HG03103 (cell line): Measurements from ENCODE around the gene RUNX2.
"Not testable (repeated sequence)": the region's sequence is repeated elsewhere in the genome, so short reads cannot be mapped to it uniquely, and the experiment has no call there.

Source experiments
- ATAC-seq: cut with Tn5 transposase; IDR thresholded peaks from one replicate; pipeline ENCODE4 v1.9.1; 2021; ENCODE audit warnings: low read depth; ENCODE audit not compliant: unreplicated experiment

Gene RUNX2

DNA sequence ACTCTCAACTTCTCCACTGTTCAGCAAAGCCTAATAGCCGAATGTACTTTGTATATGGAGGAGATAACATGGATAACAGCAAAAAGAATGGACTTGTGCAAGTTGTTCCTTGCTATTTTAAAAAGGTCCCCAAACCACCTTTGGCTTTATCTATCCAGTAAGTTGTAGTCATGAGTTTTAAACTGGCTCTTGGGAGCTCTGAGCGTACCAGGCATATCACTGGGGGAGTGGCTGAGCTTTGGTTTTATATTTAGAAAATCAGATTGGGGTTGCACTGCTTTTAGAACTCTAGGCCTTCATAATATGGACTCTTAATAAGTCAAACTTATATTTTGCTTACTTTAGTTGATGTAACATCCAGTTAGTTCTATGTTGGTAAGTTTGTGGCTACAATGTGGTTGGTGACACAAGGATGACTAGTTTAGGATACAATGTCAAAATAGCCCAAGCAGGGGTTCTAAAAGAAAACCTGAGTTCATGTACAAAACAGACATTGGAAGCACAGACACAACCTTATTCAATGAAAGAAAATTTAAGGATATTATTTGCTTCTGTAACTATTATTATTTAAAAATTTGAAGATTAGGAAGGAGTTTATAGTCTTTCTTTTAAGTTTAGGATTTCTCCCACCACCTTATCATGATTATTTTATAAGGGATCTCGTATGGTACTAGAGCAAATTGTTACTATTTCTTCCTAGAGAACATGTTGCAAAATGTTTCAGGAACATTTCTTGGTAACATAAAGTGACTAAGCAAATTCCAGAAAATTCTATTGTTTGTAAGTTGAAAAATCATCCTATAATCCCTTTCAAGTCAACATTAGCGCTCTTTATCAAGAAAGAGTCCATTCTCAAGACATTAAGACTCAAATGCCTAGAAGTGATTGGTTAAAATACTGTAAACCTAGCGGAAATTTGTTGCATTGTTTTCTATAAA is 215.4 kb downstream of the RUNX2 start:
- ATAC-seq, result no peak

DNA sequence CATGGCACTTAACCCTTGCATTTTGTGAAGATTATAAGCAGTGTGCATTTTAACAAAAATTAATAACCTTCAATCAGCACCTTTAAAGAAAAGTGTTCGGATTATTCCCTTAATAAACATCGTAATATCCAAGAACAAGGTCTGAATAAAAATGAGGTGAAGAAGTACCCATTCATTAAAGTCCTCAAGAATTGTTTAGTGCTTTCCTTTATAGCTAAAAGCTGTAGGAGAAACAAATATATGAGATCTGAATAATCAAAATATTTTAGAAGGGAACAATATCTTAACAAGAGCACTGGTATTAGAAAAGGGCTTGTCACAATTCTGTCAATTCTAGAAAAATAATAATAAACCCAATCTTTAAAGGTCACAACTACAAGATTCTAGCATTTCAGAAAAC is 217.3 kb downstream of the RUNX2 start:
- ATAC-seq, result no peak

DNA sequence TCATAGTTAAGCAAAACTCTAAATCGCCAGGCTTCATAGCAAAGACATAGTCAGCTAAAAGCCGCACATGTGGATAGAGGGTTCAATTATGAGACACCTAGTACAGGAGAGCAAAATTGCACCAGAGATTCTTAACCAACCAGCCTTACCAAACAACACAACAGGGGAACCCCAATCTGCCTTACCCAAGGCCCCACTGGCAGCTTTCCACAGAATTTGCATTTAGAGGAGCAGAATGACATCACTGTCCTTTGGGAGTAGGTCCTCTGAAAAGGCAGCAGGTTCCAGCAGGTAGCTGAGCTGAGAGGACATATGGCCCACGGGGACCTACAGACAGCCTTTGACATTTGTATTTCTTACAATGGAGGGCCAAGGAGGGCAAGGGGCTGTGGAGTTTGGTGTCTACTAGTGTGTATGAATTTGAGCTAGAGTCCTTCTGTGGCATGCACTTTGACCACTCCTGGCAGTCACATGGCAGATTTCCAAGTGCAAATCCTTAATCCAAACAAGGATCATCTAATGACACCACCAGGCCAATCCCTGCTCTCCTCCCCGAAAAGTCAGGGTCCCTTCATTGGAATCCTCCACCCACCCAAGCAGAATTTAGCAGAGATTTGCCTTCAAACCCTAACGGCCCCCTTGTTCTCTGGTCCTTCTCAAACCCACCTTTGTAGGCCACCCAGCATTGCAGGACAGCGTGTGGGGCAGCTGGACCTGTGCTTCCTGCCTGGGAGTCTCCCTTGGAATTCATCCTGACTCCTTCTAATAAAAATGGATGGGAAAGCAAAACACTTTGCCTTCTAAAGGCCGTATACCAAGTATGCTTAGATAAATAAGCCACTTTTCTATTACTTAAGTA is 220.8 kb downstream of the RUNX2 start:
- peak; percentile 62 for ATAC-seq

DNA sequence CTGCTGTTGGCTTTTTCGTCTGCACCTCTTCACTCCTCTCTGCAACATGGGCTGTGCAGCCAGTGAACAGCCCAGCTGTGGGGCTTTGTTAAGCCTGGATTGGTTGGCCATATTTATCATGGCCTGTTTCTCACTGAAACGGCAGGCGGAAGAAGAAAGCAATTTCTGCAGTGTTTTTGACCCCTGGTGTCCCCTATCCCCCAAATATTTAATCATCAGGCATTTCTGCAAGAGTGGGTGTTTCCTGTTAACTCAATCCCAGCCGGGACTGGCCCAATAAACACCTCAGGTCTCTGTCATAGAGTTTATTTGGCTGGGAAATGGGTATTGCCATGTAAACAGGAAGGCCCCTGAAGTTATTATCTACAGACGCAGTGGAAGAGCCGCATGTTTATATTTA is 224.4 kb downstream of the RUNX2 start:
- ATAC-seq, result no peak

DNA sequence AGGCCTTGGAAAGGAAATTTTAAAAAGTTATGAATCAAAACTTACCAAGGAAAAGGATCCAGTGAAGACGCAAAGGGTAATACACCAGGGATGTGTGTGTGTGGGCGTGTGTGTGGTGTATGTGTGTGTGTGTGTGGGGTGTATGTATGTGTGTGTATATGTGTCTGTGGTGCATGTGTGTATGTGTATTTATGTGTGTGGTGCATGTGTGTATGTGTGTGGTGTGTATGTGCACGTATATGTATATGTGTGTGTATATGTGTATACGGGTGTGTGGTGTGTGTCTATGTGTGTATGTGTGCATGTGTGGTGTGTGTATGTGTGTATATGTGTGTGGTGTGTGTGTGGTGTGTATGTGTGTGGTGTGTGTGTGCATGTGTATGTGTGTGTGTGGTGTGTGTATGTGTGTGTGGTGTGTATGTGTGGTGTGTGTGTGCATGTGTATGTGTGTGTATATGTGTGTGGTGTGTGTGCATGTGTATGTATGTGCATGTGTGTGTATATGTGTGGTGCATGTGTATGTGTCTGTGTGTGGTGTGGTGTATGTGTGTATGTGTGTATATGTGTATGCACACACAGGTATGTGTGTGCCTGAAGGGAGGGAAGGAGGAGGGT is 225.7 kb downstream of the RUNX2 start:
- ATAC-seq, result no peak

DNA sequence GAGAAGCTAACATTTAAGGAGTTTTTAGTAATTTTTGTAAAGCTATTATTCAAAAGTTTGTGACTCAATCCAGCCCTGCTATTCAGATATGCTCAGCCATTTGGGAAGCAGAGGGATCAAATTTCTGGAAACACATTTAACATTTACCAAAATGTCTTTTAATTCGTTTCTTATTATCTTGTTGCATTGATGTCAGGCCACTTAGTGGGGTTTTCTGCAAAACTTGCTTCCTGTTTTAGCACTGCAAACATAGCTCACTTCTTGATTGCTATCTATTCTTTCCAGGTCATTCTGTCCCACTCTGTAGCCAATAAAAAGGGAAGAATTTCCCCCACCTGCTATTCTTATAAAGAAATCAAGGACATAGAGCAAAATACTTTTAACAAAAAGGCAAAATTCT is 226.5 kb downstream of the RUNX2 start:
- no peak for ATAC-seq

DNA sequence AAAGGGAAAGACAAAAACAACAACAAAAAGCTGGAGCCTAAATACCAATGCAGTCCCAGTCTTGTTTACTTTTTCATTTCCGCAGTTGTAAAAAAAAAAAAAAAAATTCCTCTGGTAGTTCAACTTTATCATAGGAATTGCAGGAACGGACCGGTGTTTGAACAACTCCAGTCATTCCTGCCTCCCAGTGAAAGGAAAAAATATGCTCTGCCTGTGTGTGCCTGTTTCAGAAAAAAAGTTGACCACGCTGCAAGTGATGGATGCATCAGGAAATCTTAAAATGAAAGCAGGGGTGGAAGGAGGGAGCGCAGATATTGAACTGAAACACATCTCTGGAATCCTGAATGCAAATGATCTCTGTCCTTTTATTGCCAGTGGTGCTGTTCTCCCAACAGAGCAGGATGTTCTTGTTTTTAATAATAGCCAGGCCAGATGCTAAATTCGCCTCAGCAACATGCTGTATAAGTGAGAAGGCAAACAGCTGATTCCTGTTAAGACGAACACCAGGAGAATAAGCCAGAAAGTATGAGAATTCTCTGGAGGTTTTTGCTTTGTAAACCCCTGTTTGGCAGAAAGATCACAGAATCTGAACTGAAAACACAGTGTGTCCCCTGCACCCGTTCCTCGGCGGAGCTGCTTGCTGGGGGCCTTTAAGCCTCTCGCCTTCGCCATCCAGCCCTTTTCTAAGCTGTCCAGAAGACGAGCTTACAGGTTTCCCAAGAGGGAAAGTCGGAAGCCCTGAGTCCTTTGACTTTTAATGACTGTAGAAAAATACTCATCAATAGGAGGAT is 228.0 kb downstream of the RUNX2 start:
- ATAC-seq, result no peak

DNA sequence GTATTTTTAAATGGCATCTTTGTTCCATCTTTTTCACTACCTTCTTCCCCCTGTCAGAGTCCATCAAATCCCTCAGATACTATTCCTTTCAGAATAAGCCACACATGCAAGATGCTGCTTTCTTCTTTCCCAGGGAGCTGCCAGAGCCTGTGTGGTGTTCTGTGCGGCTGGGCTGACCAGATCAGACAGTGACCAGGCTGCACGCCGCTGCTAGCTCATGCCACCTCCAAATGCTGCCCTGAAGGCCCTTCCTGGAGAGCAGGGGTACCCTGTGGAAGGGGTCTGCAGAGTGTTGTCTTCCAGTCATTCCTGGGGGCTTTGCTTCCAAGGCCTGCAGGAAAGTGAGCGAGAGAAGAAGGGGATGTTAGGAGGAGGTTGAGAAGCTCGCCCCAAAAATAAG is 228.7 kb downstream of the RUNX2 start:
- no peak for ATAC-seq

DNA sequence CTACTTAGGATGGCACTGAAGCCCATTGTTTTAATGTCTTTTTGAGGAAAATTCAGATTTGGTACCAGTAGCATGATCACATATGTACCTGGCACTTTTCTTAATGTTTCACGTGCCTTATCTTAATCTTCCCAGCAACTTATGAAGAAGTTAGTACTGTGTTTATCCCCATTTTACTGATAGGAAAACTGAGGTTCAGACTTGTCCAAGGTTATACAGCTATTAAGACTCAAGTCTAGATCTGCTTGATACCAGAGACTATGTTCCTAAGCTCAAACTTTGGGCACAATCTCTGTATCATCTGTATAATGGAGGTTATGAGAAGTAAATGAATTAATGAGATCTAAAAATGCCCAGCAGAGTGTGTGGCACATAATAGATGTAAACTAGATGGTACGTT is 229.3 kb downstream of the RUNX2 start:
- ATAC-seq, result no peak

DNA sequence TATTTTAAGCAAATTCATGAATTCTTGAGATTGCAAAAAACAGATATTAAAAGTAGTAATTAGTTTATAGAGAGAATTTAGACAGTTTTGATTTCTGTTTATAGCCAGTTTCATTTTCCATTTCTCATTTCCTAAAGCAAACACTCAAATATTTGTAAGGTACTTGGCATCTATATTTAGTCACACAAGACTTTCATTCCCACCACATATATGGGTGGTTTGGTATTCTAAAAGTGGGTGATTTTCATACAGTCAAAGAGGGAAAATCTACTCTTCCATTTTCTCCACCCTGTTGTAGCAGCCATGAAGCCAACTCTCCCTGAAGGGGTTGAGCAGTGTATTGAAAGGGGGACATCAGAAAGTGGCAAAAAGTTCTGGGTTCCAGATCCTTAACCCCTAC is 230.7 kb downstream of the RUNX2 start:
- no peak for ATAC-seq

DNA sequence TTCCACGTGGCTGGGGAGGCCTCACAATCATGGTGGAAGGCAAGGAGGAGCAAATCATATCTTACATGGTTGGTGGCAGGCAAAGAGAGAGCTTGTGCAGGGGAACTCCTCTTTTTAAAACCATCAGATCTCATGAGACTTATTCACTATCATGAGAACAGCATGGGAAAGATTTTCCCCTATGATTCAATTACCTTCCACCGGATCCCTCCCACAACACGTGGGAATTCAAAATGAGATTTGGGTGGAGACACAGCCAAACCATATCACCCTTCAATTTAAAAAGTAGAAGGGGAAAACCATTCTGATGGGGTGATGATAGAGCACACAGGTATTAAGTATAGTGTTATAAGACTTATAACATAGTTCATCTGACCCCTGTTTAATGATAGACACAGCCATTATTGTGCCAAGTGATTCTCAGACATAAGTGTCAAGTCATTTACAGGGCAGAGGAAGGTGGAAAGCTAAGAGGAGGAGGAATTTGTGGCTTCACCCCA is 232.2 kb downstream of the RUNX2 start:
- not testable (repeated sequence) for ATAC-seq

DNA sequence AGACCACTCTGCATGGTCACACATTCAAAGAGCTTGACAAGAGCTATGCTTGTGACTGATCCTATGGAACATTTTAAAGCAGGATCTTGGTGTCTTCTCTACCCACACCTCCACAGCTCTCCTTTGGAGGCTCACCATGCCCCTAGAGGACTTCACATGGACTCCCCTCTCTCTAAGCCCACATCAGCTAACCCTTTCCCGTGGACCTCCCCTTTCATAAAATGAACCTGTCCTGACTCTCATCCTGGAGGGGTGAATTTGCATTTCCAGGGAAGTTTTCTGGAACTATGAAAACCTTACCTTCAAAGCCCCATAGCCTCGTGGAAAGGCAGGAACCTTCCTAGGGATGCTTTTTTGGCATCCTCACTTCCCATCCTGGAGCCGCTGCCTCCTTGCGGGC is 234.0 kb downstream of the RUNX2 start:
- no peak for ATAC-seq

DNA sequence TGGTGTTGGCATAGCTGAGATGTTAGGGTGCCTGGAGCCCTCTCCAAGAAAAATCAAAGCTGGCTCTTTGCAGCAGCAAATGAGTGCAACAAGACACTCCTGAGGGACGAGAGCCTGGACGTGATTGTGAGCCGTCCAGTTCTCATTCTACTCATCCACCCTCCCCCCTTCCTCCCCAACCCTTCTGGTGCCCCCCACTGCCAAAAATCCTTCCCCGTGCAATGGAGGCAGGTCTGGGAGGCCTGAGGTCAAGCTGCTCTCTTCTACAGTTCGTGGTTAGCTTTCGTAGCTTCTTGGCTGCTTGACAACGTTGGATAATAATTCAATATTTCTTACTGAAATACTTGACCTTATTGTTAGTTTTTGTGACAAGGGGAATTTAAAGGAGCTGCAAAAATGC is 234.9 kb downstream of the RUNX2 start:
- no peak for ATAC-seq

DNA sequence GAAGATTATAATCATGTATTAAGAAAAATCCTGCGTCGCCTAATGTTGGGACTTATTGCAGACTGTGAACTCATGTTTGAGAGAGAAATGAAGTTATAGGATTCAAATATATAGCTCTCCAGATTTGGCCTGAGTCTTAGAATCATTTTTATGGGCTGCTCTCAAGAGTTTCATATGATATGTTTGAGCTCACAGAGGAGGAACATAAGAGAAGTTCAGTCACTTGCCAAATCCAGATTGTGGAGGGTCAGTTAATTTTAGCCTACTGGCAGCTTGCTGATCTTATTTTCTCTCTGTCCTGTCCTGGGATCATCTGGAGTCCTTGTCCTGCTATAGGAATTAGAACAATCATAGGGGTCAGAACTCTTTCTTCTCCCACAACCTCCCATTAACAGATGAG is 235.7 kb downstream of the RUNX2 start:
- no peak for ATAC-seq

DNA sequence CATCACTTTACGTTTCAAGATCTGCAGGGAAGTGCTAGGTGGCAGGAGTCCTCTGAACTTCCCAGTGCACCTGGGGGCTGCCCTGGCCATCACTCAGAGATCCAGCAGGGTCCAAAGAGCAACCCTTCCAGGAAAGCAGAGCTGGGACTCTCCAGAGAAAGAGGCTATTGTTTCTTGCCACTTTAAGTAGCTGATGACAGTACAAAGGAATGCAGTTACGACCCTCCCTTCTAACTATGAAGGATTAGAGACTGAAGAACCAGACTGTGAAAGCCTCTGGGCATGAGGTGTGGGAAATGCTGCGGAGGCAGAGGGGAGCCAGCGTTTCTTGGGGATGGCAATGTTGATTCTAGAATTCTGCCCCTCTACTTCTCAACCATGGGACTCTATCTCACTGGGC is 238.8 kb downstream of the RUNX2 start:
- no peak for ATAC-seq

DNA sequence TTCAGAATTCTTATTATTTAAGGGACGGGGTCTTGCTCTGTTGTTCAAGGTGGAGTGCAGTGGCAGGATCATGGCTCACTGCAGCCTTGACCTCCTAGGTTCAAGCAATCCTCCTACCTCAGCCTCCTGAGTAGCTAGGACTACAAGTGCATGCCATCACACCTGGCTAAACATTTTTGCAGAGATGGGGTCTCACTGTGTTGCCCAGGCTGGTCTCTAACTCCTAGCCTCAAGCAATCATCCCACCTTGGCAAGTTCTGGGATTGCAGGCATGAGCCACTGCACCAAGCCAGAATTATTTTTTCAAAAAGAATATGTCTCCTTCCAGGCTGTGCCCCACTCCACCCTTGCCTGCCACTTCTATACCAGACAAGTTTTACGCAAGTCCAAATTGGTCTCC is 239.7 kb downstream of the RUNX2 start:
- no peak for ATAC-seq

DNA sequence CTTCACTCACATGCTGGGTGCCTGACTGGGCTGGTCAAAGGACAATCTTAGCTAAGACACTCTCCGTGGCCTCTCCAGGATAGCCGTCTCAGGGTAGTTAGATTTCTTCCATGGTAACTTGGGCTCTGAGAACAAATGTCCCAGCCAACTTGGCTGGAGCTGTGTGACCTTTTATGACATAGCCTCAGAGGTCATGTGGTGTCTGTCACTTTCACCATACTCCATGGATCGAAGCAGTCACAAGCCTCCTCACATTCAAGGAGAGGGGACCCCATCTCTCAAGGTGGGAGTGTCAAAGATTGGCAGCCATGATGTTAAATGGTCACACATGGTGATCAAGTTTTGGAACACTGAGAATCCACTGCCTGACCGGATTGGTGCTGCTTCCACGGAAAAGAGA is 240.5 kb downstream of the RUNX2 start:
- no peak for ATAC-seq

DNA sequence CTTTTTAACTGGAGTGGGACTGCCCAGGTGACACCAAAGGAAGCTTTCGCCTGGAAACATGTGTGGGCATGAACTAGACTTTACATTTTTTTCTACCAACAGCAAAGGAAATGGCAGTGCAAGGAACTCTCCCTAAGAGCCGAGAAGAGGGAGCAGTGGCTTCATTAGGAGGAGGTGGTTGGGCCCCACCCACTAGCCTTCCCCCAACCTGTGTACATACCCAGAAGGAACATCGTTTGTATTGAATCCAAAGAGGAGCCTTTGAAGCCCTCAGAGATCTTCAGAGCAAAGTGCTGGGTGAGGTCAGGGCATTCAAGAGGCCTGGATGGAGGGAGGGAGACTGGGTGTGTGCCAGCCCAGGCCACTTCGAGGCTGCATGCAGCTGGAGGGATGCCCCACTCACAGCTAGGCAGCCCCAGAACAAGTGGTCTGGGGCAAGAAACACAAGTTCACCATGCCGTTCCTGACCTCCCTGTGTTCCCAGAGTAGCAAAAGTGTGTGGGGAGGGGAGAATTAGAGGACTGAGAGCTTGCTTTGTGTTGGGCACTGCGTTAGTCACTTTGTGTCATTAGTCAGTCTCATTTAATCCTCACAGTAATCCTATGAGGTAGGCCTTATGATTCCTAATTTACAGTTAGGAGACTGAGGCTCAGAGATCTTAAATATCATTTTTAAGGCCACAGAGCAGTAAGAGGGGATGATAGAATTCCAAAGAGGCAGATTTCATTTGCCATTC is 241.2 kb downstream of the RUNX2 start:
- no peak for ATAC-seq

DNA sequence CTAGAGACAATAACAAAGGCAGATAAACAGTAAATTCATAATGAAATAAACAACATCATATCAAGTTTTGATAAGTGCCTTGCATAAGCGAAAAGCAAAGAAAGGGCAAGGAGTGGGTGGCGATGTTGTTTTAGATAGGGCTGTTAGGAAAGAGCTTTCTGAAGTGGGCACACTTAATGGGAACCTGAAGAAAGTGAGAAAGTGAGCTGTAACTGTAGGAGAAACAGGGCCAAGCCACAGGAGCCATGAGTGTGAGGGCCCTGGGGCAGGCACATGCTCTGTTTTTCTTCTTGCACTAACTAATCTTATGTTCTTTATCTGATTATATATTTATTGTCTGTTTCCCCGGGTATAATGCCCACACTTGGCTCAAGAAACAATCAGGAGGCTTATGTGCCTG is 243.0 kb downstream of the RUNX2 start:
- no peak for ATAC-seq

DNA sequence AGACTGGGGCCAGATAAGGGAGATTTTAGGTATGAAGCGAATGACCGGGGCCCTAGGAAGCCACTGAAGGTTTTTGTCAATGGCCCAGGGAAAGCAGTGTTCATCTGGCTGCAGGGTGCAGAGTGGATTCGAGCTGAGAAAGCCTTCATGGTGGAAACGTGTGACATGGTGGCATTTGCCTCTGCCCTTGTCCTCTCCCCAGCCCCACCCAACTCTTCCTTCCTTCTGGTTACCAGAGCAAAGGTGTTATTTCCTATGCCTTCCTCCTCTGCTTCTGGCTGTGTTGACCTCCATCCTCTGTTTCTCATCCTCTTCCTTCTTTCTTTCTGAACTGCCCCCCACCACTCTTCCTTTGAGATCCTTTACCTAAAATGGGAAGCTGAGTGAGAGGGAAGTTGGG is 244.7 kb downstream of the RUNX2 start:
- no peak for ATAC-seq
